Psoas muscle (tissue), 8 donors: ENCODE results near the gene DCDC1. TPM values are rescaled to one million over a fixed set of nuclear protein-coding genes. Genes with fewer than 3 reads are reported as not detected.

Experiments used
- ATAC-seq, 4 donors: fragments of 200-7000 bp; cut with Tn5 transposase; one replicate each; pipeline ENCODE4 v1.9.1; 2020; ENCODE audit warnings: moderate library complexity in 3 of 4, mild to moderate bottlenecking in 2 of 4
- DNase-seq, 2 donors: peaks; one replicate each; pipeline ENCODE4 v3.0.0-alpha.2; 2020
- H3K27ac ChIP-seq: fragments of 200-600 bp; one replicate; pipeline ENCODE4 v1.8.0; 2022
- H3K27me3 ChIP-seq, 3 donors: fragments of 200-600 bp in 1 of 3; one replicate each; pipeline versions ENCODE4 v1.6.1 to v1.8.0; 2013 to 2022; ENCODE audit warnings: low read length in 2 of 3, mild to moderate bottlenecking in 2 of 3, moderate library complexity in 1 of 3; ENCODE audit not compliant: insufficient read depth in 3 of 3
- H3K36me3 ChIP-seq, 2 donors: fragments of 200-600 bp in 1 of 2; one replicate each; pipeline versions ENCODE4 v1.6.1 to v1.8.0; 2013 to 2022; ENCODE audit warnings: low read depth in 1 of 2, mild to moderate bottlenecking in 1 of 2, moderate library complexity in 1 of 2; ENCODE audit not compliant: insufficient read depth in 1 of 2
- H3K4me1 ChIP-seq: fragments of 200-600 bp; one replicate; pipeline ENCODE4 v1.8.0; 2022
- H3K4me3 ChIP-seq: fragments of 200-600 bp; one replicate; pipeline ENCODE4 v1.8.0; 2022; ENCODE audit warnings: mild to moderate bottlenecking
- H3K9me3 ChIP-seq: fragments of 200-600 bp; one replicate; pipeline ENCODE4 v1.8.0; 2022
- WGBS, 3 donors: extraction: QIAGEN DNeasy Blood & Tissue Kit; methylation state at CpG; one replicate each; pipeline versions ENCODE4 v1.1.6 to v1.1.7; 2013; 5-methylcytosine and 5-hydroxymethylcytosine counted together
- intact Hi-C, 2 donors: fragments of 100-400 bp; cut with DNase I; formaldehyde crosslinking; loops; one replicate each; pipeline versions ENCODE4 v1.11.0 to v1.14.2; 2022
- polyA plus RNA-seq, 3 donors: library from polyadenylated mRNA; stranded (reverse); fragments of 200-250 nt; gene quantifications; one replicate each; pipeline ENCODE4 v1.2.3, GENCODE V29; 2013
- total RNA-seq, 4 donors: library from RNA; stranded (reverse); fragmentation: NEBNext Ultra II Directional in 2 of 4; extraction: Animal tissue kit (Norgen Biotek cat#: 25700) in 2 of 4; gene quantifications; one replicate each; pipeline versions ENCODE4 v1.2.1 to v1.2.4, GENCODE V29; 2021 to 2023
- TF ChIP-seq, protein P1 (sequence below): fragments of 200-600 bp; IDR thresholded peaks from one replicate; pipeline ENCODE4 v1.8.0; 2022; ENCODE audit warnings: antibody characterized with exemption
- donor health status: healthy with polysubstance abuse.
- donor health status: DM: no; HTN: no; CAD: no; lungs with moderate emphysema.
- donor health status: Bipolar disorder and iron deficiency.
- donor health status: healthy.
- donor health status: DM: yes; HTN: yes; CAD: no.
- donor health status: DM: no; HTN: no; CAD: no.
- donor health status: DM: no; HTN: no; CAD: no.
- donor health status: DM: yes; HTN: yes; CAD: no.

DCDC1 gene
- total and polyA plus RNA-seq, 7 donors: not detected

GRCh38 chr11:31131760-31132159 is 237.8 kb downstream of the DCDC1 start:
- Histone ChIP-seq H3K36me3 (no peaks in the 10 kb centered on the region), H3K9me3 (no peaks in the 10 kb centered on the region), H3K4me3 (no peak overlapping the region), H3K27ac (no peak overlapping the region), H3K27me3 (no peaks in the 10 kb centered on the region), H3K4me1 (no peaks in the 10 kb centered on the region)
- TF ChIP-seq, protein P1, sequence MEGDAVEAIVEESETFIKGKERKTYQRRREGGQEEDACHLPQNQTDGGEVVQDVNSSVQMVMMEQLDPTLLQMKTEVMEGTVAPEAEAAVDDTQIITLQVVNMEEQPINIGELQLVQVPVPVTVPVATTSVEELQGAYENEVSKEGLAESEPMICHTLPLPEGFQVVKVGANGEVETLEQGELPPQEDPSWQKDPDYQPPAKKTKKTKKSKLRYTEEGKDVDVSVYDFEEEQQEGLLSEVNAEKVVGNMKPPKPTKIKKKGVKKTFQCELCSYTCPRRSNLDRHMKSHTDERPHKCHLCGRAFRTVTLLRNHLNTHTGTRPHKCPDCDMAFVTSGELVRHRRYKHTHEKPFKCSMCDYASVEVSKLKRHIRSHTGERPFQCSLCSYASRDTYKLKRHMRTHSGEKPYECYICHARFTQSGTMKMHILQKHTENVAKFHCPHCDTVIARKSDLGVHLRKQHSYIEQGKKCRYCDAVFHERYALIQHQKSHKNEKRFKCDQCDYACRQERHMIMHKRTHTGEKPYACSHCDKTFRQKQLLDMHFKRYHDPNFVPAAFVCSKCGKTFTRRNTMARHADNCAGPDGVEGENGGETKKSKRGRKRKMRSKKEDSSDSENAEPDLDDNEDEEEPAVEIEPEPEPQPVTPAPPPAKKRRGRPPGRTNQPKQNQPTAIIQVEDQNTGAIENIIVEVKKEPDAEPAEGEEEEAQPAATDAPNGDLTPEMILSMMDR: no peak
- DNase-seq: no peak
- no peak for ATAC-seq
- intact Hi-C loops: no loop called here
- WGBS, 3 donors: 34 to 42% (median 40%) methylated on average over 1 of the region's 1 CpG

DNA sequence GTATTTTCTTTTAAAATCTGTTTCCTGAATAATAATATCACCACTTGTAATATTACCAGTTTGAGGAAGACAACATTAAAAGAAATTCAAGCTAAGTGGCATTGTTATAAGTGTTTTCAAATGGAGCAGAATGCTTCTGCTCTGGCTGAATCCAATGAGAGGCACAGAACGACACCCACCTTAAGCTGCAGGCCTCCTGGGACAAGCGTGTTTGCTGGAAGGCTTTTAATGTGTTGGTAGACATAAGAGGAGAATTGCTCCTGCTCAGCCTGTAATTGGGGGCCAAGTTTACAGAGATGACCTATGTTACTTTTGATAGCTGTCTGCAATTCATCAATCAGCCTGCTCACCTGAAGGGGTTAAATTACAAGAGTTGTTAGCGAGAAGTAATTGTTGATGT is 242.2 kb downstream of the DCDC1 start:
- intact Hi-C loops: no loop called here

GRCh38 chr11:31120428-31120827 is 249.1 kb downstream of the DCDC1 start:
- no peak for DNase-seq
- Histone ChIP-seq H3K4me1 (no peaks in the 10 kb centered on the region), H3K9me3 (no peaks in the 10 kb centered on the region), H3K4me3 (no peak overlapping the region), H3K36me3 (no peaks in the 10 kb centered on the region), H3K27ac (no peak overlapping the region), H3K27me3 (no peaks in the 10 kb centered on the region)
- TF ChIP-seq, protein P1: no peak
- intact Hi-C loops: no loop called here
- ATAC-seq: no peak
- 83 to 93% (median 85%) methylated on average over 1 of the region's 1 CpG for WGBS, 3 donors

More for the DNA sequence above, 242.2 kb downstream of the DCDC1 start:
- no peak for DNase-seq
- H3K36me3 ChIP-seq: no peaks in the 10 kb centered on the region
- no peaks in the 10 kb centered on the region for H3K27me3 ChIP-seq
- H3K4me1 ChIP-seq: no peaks in the 10 kb centered on the region
- 22 to 28% (median 25%) methylated on average over 3 of the region's 3 CpGs for WGBS, 3 donors
- no peak overlapping the region for H3K27ac ChIP-seq
- no peak for ATAC-seq
- H3K4me3 ChIP-seq: no peak overlapping the region
- TF ChIP-seq, protein P1: no peak
- H3K9me3 ChIP-seq: no peaks in the 10 kb centered on the region

DNA sequence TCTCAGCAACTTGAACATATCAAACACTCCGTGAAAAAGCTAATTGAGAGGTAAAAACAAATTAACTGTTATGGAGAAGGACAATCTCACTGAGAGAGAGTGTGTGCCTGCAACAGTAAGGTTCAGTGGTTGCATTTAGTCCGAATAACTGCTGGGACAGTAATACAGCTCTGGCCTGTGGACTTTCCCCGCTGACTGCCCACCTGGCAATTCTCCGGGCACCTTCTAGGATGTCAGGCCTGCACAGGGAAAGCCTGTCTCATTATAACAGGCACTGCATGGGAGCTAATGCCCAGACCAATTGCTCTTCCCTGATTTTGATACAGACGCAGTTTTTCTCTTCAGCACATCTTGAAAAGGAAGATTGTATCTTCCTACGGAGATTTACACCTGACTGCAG is 251.0 kb downstream of the DCDC1 start:
- WGBS, 3 donors: 77 to 83% (median 81%) methylated on average over 6 of the region's 6 CpGs
- Histone ChIP-seq H3K36me3 (no peaks in the 10 kb centered on the region), H3K27ac (no peak overlapping the region), H3K4me3 (no peak overlapping the region), H3K9me3 (no peaks in the 10 kb centered on the region), H3K4me1 (no peaks in the 10 kb centered on the region), H3K27me3 (peaks cover 0 to 1% (median 0%) of the 10 kb centered on the region in 3 donors)
- TF ChIP-seq, protein P1: no peak
- ATAC-seq (no peak), DNase-seq (no peak)
- intact Hi-C loops: no loop called here

GRCh38 chr11:31117038-31117437 is 252.5 kb downstream of the DCDC1 start:
- Histone ChIP-seq H3K4me3 (no peak overlapping the region), H3K36me3 (no peaks in the 10 kb centered on the region), H3K27me3 (peaks cover 0 to 1% (median 0%) of the 10 kb centered on the region in 3 donors), H3K4me1 (no peaks in the 10 kb centered on the region), H3K27ac (no peak overlapping the region), H3K9me3 (no peaks in the 10 kb centered on the region)
- TF ChIP-seq, protein P1: no peak
- DNase-seq (no peak), ATAC-seq (no peak)
- WGBS, 3 donors: 45 to 59% (median 57%) methylated on average over 2 of the region's 2 CpGs
- intact Hi-C loops: no loop called here
